ENCODE measurements around the gene PSMB11. TPM values are rescaled to one million over a fixed set of nuclear protein-coding genes. Genes with fewer than 3 reads are reported as not detected.

Gene PSMB11
- total RNA-seq: not detected

DNA sequence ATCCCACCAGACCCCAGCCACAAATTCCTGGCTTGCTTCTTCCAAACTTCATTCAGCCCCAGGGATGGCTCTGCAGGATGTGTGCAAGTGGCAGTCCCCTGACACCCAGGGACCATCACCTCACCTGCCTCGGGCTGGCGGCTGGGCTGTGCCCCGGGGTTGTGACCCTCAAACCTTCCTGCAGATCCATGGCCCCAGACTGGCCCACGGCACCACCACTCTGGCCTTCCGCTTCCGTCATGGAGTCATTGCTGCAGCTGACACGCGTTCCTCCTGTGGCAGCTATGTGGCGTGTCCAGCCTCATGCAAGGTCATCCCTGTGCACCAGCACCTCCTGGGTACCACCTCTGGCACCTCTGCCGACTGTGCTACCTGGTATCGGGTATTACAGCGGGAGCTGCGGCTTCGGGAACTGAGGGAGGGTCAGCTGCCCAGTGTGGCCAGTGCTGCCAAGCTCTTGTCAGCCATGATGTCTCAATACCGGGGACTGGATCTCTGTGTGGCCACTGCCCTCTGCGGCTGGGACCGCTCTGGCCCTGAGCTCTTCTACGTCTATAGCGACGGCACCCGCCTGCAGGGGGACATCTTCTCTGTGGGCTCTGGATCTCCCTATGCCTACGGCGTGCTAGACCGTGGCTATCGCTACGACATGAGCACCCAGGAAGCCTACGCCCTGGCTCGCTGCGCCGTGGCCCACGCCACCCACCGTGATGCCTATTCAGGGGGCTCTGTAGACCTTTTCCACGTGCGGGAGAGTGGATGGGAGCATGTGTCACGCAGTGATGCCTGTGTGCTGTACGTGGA is at the start of gene PSMB11:
Gene PSMB11, plus strand, starts transcription at position 51 of the 804 bp plus-strand sequence. Its CDS starts 14 bp downstream, at position 65.
- intact Hi-C loops (cut with DNase I): no loop called here
- 85 to 89% methylated on average over 12 to 36 of the region's 36 CpGs for WGBS, 2 donors
- Histone ChIP-seq H3K27me3 (no peaks in the 10 kb centered on the region), H3K4me3 (no peak within 1 kb of the TSS), H3K27ac (no peak within 1 kb of the TSS), H3K9me3 (no peaks in the 10 kb centered on the region), H3K36me3 (replicated peaks in 1 of 2; ENCODE audit: insufficient read depth in 1 of 2, low read depth in 2 of 2) (no peaks in the 10 kb centered on the region), H3K4me1 (peaks cover 11% of the 10 kb centered on the region)
- DNase-seq: no peak
- TF ChIP-seq POLR2A (IDR thresholded peaks at IDR 0.05): no peak
- TF ChIP-seq, protein P1, sequence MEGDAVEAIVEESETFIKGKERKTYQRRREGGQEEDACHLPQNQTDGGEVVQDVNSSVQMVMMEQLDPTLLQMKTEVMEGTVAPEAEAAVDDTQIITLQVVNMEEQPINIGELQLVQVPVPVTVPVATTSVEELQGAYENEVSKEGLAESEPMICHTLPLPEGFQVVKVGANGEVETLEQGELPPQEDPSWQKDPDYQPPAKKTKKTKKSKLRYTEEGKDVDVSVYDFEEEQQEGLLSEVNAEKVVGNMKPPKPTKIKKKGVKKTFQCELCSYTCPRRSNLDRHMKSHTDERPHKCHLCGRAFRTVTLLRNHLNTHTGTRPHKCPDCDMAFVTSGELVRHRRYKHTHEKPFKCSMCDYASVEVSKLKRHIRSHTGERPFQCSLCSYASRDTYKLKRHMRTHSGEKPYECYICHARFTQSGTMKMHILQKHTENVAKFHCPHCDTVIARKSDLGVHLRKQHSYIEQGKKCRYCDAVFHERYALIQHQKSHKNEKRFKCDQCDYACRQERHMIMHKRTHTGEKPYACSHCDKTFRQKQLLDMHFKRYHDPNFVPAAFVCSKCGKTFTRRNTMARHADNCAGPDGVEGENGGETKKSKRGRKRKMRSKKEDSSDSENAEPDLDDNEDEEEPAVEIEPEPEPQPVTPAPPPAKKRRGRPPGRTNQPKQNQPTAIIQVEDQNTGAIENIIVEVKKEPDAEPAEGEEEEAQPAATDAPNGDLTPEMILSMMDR (IDR thresholded peaks at IDR 0.05): no peak
- no peak for ATAC-seq

DNA sequence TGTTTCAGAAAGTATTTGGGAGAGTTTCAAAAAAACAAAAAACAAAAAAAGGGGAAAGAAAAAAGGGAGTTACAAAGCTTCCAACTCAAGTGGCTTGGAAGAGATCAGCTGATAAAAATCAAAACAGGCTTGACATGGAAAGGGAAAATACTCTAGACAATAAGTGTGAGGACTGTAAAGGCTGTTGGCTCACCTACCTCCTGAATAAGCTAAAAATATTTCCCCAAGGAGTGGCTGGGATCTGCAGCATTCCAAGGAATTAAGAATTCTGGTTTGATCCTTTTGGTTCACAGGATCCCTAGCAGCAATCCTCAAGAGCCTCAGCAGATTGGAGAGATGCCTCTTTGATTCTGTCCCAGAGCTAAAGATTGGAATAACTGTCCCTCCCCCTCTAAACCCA is 48.5 kb upstream of the PSMB11 start:
- no peak for DNase-seq
- peaks cover 5% of the 10 kb centered on the region for H3K4me1 ChIP-seq
- H3K27me3 ChIP-seq: no peaks in the 10 kb centered on the region
- TF ChIP-seq, protein P1 (IDR thresholded peaks at IDR 0.05): no peak
- no peak for TF ChIP-seq POLR2A (IDR thresholded peaks at IDR 0.05)
- no peaks in the 10 kb centered on the region for H3K36me3 ChIP-seq (replicated peaks in 1 of 2; ENCODE audit: insufficient read depth in 1 of 2, low read depth in 2 of 2)
- H3K9me3 ChIP-seq: no peaks in the 10 kb centered on the region
- intact Hi-C loops (cut with DNase I): no loop called here
- ATAC-seq: no peak
- no peak overlapping the region for H3K27ac ChIP-seq
- no peak overlapping the region for H3K4me3 ChIP-seq

GRCh38 chr14:22994762-22995275 is 47.2 kb upstream of the PSMB11 start:
- Histone ChIP-seq H3K4me3 (no peak overlapping the region), H3K9me3 (no peaks in the 10 kb centered on the region), H3K4me1 (peaks cover 5% of the 10 kb centered on the region), H3K36me3 (replicated peaks in 1 of 2; ENCODE audit: insufficient read depth in 1 of 2, low read depth in 2 of 2) (no peaks in the 10 kb centered on the region), H3K27me3 (no peaks in the 10 kb centered on the region), H3K27ac (no peak overlapping the region)
- WGBS, 2 donors: 15 to 24% methylated on average over 4 of the region's 4 CpGs
- TF ChIP-seq, protein P1 (IDR thresholded peaks at IDR 0.05): peak in 6 of 7 experiments; percentile 33 to 52 (median 41)
- no peak for TF ChIP-seq POLR2A (IDR thresholded peaks at IDR 0.05)
- intact Hi-C loops (cut with DNase I): no loop called here
- peak in 2 of 4 donors; percentile 32 to 40 for DNase-seq
- ATAC-seq: peak; percentile 43

DNA sequence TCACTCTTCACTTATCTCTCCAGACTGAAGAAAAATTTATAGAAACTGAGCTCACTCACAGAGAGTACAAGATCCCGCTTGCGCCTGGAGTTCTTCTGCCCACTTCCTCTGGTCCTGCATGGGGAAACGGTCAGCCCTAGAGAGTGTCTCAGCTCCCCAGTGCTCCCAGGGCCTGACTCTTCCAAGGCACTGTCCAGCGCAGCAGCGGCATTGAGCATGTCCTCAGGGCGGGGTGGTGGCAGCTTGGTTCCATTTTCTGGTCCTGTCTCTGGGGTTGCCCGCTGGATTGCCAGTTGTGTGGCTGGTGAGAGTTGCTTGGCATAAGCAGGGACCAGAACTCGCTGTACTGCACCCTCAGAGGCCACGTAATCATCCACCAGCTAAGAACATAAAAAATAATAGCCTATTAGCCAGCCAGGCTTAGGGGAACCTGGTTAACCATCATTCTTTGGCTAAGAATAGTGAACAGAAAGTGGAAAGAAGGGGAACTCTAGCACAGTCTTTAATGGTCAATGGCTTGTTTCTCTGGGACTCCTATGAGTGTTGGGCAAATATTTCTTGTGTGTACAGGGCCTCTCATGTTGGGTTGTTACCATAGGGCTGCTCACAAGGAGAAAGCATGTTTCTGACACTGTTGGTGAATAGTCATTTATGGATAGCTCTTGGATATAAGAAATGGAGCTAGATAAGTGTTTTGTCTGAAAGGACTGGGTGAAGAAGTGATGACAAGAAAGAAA is 46.0 kb upstream of the PSMB11 start:
- Histone ChIP-seq H3K27me3 (no peaks in the 10 kb centered on the region), H3K4me3 (no peak overlapping the region), H3K4me1 (peaks cover 5% of the 10 kb centered on the region), H3K9me3 (no peaks in the 10 kb centered on the region), H3K36me3 (replicated peaks in 1 of 2; ENCODE audit: insufficient read depth in 1 of 2, low read depth in 2 of 2) (no peaks in the 10 kb centered on the region), H3K27ac (no peak overlapping the region)
- ATAC-seq (no peak), DNase-seq (no peak)
- TF ChIP-seq POLR2A (IDR thresholded peaks at IDR 0.05): no peak
- TF ChIP-seq, protein P1 (IDR thresholded peaks at IDR 0.05): no peak
- WGBS, 2 donors: 90 to 93% methylated on average over 9 of the region's 9 CpGs
- intact Hi-C loops (cut with DNase I): no loop called here
